Measurements from ENCODE around the gene NDUFB11.

Gene NDUFB11

DNA sequence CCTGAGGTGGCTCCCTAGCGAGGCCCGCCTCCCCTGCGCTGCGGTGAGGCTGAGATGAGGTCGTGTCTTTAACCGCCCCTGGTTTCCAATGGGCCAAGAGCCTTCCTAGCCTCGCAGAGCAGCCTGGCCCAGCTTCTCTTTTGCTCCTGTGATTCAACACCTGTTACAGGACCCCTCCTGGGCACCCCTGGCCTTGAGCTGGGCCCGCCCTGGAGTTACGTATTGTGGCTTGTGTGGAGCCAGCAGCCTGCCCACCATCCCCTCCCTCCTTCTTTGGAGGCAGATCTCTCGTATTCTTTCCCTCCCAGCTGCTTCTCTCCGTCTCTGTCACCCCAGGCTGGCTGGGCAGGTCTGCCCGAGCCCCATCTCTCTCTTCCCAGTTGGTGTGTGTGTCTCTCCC, 29.9 kb upstream of the NDUFB11 start:
- no peak for DNase-seq

DNA sequence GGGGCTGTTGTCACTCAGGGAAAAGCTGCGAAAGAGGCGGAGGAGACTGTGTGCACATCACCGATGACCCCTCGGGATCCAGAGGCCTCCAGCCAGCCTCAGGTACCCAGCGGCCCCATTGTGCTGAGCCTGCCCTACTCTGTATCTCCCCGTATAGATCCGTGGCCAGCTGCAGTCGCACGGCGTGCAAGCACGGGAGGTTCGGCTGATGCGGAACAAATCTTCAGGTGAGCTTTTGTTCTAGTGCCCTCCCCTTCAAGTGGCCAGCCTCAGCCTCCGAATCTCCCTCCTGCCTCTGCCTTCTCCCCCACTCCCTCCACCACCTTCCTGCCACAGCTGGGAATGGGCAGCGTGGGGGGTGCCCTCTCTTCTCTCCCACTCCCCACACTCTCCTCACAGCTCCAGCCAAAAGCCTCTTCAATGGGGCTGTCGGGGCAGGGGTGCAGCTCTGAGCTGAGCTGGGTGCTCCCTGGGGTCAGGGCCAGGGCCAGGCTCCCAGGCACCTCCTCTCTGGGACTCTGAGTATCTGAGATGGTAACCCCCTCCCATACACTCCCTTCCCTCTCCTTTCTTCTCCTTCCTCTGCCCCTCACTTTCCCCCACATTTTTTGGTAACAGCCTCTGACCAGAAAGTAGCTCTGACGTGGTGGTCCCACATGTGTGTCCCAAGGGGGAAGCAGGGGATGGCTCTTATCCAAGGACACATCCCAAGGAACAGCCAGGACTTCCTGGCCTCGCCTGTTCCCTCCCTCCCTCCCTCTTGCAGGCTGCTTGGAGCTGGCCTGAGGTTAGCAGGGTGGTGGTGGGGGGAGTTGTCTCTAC, 28.7 kb upstream of the NDUFB11 start:
- no peak for DNase-seq

DNA sequence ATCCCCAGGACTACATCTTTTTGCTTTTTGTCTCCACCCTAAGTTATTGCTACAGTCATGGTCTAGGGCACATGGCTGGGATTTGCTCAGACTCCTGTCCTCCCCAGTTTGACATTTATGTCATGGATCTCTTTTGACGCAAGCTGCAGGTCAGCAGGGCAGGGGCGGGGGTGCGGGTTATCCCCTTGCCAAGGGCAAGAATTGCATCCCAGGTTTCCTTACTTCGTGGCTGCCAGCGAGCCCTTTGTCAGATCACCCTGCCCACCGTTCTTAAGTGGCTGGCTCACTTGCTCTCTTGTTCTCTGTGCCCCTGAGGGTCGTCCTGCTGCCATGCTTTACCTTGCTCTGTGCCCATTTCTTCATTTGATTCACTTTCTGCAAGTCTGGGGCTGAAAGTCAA, 28.0 kb upstream of the NDUFB11 start:
- no peak for DNase-seq

DNA sequence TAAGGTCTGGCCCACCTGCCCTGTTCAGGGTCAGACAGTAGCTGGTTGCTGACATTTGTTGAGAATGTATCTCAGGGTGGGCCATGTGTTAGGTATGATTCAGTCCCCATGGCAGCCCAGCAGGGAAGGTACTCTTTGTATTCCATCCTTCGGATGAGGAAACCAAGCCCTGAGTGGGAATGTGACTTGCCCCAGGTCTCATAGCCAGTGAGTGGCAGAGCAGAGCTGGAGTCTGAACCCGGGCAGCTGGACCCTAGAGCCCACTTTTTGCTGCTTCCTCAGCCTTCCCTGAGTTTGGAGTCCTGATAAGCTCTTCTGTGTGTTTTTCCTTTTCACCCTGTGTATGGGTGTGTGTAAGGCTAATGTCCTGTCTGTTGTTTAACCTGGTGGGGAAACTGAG, 27.5 kb upstream of the NDUFB11 start:
- DNase-seq, result no peak

DNA sequence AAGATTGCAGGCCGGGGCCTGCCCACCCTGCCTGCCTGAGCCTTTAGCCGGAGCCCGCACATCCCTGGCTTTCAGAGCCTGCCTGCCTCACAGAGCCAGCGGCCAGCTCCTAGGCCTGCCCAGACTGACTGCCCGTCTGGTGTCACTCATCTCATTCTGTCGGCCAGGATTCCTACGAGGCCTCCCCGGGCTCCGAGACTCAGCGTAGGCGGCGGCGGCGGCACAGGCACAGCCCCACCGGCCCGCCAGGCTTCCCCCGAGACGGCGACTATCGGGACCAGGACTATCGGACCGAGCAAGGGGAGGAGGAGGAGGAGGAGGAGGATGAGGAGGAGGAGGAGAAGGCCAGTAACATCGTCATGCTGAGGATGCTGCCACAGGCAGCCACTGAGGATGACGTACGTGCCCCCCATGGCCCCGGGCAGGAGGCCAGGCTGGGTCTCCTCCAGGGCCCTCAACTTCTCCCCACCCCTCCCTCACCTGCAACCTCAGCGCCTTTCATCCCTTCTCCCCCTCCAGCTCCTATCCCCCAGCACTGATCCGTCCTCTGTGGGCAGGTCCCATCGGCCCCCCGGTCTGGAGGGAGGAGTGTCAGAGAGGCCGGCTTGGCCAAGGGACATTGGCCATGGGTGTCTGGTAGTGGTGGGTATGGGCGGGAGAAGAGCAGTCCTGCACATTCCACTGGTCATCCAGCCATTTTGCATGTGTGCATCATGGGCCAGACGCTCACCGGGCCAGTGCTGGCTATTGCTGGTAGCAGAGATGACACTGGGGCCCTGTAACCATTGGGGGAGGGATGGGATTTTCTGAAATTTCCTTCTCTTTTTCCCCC, 26.6 kb upstream of the NDUFB11 start:
- DNase-seq, result no peak

DNA sequence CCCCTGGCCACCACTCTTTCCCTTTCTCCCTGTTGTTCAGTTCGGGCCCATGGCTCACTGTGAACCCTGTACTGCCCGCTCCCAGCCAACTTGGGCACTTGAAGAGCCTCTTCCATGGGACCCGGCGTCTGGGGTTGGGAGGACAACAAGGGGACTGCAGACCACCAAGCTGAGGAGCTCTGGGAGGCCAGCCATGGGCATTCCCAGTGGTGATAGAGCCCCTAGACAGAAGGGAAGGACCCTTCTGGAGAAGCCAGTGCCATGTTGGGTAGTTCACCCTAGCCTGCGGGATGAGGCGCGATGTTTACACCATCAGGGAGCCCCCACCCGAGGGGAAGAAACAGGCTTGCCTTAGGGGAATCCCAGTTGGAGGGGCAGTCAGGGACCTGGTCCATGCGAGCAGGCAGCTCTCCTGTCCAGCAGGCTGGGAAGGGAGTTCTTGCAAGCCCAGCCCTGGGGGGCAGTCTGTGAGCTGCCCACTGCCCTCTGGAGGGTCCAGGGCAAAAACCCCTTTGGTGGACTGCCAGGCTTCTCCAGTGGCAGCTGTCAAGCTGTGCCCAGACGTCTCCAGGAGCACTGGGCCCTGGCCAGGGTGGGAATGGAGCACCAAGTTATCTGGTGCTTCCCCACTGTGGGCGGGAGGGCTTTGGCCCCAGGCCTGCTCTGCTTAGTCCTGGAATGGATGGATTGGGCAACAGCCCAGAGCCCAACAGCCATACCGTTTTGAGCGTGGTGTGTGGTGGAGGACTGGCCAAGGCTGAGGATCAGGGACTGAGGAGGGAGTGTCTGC, 25.4 kb upstream of the NDUFB11 start:
- DNase-seq, result no peak

DNA sequence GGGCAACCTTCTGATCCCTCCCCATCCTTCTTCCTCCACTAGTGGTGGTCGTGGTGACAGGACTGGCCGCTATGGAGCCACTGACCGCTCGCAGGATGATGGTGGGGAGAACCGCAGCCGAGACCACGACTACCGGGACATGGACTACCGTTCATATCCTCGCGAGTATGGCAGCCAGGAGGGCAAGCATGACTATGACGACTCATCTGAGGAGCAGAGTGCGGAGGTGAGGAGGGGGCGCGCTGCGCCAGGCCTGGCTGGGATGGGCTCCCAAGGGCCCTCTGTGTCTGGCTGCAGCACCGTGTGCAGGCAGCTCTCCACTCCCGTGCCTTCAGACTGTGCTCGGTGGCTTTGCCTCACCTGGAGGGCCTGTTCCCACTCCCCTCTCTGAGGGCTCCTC, 24.8 kb upstream of the NDUFB11 start:
- DNase-seq, result no peak

DNA sequence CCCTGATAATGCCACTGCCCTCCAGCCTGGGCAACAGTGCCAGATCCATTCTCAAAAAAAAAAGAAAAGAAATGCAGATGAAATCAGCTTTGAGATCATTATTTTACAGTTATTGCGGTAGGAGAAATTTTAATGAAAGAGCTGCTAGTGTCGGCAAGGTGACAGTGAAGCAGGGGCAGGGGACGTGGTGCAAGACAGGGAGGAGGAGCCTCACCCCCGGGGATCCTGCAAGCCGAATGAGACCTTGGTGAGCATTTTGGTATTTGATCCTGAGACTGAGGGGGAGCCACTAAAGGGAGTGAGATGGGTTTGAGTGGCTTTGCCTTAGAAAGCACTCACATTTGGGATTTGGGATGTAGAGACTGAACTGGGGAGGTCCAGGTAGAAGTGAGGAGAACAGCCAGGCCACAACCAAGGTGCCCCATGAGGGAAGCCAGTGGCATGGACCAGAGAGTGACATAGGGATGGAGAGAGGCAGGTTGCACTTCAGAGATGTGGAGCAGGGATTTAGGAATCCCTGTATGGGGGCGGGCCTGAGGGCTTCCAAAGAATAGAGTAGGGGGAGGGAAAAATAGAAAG, 24.1 kb upstream of the NDUFB11 start:
- DNase-seq, result no peak

DNA sequence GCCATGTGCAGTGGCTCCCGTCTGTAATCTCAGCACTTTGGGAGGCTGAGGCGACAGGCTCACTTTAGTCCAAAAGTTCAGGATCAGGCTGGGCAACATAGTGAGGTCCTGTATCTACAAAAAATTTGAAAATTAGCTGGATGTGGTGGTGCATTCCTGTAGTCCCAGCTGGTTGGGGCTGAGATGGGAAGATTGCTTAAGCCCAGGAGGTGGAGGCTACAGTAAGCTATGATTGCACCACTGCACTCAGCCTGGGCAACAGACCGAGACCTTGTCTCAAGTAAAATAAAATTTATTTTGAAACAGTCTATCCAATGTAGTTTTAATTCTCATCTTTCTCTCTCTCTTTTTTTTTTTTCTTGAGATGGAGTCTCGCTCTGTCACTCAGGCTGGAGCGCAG, 21.6 kb upstream of the NDUFB11 start:
- no peak for DNase-seq

DNA sequence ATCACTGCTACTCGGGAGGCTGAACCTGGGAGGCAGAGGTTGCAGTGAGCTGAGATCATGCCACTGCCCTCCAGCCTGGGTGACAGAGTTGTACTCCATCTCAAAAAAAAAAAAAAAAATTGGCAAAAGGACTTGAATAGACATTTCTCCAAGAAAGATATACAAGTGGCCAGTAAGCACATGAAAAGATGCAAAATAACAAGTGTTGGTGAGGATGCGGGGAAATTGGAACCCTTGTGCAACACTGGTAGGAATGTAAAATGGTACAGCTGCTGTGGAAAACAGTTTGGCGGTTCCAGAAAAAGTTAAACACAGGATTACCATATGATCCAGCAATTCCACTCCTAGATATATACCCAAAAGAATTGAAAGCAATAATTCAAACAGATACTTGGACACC, 19.9 kb upstream of the NDUFB11 start:
- no peak for DNase-seq

DNA sequence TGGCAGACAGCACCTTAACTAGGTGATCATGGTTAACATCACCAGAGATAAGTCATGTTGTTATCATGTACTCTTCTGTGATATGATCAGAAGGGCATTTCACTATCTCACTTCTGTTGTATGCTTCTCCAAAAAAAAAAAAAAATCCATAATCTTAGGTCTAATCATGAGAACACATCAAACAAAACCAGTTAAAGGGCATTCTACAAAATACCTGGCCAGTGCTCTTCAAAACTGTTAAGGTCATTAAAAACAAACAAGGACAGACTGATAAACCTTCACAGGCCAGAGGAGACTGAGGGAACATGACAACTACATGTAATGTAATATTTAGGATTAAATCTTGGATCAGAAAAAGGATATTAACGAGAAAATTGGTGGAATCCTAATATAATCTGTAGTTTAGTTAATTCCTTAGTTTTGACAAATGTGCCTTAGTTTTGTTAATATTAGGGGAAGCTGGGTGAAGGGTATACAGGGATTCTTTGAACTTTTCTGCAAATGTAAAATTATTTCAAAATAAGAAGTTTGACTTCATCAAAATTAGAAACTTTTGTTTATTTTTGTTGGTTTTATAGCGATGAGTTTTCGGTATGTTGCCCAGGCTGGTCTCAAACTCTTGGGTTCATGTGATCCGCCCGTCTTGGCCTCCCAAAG, 18.6 kb upstream of the NDUFB11 start:
- DNase-seq, result no peak

DNA sequence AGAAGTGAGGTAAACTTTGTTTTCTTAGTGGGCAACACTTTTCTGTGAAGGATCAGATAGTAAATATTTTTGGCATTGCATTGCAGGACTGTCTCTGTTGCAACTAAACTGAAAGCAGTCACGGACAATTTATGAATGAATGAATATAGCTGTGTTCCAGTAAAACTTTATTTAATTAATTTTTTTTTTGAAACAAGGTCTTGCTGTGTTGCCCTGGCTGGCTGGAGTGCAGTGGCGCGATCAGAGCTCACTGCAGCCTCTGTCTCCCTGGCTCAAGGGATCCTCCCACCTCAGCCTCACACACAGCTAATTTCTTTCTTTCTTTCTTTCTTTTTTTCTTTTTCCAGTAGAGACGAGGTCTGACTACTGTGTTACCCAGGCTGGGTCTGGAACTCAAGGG, 16.3 kb upstream of the NDUFB11 start:
- no peak for DNase-seq

DNA sequence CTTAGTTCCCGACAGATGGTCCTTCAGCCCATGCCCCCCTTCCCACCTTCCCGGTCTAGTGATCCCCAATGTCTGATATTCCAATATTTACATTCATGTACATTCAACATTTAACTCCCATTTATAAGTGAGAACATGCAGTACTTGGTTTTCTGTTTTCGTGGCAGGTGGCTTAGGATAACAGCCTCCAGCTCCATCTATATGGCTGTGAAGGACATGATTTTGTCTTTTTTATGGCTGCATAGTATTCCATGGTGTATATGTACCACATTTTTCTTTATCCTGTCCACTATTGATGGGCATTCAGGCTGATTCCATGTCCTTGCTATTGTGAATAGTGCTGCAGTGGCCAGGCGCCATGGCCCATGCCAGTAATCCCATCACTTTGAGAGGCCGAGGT, 14.3 kb upstream of the NDUFB11 start:
- DNase-seq, result no peak

DNA sequence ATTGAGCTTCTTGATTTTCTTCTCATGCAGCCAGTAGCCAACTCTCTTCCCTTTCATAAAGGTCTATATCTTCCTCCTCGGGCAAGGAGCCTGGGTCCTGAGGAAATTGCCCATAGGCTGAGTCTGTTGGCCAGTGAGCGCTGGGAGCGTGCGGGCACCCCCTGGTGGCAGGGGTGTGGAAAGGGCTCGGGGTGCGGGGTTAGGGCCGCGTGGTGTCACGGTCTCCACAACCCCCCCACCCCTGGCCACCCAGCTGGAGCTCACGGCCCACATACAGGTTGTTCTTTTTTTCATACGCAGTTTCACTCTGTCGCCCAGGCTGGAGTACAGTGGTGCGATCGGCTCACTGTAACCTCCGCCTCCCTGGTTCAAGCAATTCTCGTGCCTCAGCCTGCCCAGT, 13.6 kb upstream of the NDUFB11 start:
- DNase-seq, result no peak

DNA sequence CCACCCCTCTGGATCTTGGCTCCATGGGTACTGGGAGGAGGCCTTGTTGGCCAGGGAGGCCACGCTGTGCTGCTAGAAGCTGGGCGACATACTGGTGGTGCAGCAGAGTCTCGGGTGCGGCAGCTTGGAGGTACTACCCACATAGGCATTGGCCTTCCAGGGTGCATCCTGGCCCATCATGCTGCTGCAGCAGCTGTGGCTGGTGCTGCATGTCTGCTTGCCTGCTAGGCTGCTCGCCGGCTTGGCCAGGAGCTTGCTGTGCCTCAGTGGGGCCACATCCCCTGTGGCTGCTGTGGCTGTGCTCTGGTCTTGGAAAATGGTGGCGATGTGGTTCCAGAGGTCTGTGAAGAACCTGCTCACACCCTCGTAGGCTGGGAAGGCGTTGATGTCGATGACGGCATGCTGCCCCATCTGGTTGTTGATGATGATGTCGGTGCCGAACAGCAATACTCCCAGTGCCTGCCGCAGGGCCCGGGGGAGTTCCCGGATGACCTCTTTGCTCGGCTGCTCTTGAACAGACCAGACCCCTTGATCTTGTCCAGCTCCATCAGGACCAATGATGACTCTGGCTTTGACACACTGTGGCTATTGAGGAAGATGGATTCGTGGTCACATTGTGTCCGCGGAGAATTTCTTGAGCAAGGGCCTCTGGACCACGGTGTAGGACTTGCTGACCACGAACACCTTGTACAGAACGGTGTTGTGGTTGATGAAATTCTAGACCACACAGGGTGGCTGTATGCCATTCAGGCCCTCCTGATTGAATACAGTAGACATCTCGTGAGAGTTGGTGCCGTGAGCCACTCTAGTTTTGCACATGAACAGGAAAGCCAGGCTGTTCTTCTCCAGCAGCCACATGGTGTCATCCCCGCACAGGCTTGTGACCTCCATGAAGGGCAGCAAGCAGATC, 12.4 kb upstream of the NDUFB11 start:
- no peak for DNase-seq

DNA sequence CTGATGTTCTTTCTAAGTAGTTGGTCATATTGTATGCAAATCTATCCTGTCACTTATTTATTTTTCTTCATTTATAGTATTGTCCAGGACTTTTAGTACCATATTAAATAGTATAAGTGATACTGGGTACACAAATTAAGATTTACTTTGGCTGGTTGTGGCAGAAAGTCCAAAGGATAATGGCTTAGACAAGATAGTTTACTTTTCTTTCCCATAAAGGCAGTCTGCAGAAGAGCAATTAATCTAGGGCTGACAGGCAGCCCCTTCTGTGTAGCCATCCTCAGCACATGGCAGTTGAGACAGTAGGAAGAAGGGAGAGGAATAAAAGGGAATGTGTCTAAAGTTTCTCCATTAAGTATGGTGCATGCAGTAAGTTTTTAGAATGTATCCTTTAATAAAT, 6.9 kb upstream of the NDUFB11 start:
- no peak for DNase-seq

DNA sequence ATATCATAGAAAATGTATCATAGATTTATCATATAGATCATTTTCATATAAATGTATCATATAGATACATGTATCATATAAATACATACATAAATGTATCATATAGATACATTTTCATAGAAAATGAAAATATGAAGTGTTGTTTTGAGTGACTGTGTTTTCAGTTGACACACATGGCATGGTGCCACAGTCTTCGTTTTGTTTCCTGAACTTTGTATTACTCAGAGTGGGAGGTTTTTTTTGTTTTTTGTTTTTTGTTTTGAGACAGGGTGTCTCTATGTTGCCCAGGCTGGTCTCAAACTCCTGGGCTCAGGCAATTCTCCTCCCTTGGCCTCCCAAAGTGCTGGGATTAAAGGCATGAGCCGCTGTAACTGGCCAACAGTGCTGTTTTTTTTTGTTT, 4.4 kb upstream of the NDUFB11 start:
- DNase-seq, result no peak

DNA sequence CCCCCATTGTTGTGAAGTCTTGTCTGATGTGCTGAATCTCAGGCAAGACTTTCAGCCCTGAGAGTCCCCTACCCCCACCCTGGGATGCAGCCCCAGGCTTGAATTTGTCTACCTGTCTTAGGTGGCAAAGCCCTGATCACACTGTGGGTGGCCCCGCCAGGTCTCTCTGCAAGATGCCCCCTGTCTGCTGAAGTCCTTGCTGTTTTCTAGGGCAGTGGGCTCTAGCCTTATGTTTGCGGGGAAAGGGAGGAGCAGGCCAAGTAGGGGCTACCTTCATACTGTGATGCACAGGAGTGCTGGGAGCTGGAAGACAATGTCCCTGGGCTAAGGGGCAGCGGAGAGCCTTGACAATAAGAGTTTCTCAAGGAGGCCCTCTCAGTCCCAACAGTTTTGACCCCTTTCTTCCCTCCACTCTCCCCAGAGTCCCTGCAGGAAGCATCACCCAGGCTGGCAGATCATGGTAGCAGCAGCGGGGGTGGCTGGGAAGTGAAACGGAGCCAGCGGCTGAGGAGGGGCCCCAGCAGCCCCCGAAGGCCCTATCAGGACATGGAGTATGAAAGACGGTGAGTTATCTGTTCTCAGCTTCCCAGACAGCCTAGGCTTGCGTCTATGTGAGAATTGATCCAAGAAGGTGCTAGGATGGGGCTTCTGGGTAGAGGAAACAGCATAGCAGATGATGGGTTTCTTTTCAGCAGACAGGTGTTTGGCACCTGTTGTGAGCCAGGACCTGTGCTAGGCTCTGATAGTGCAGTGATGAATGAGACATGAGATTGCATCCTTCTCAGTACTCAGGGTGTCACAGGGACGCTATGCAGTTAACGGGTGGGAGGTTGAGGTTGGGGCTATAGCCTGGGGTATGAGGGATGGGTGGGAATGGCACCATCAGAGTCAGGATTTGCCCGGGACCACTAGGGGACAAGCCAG, 2.7 kb upstream of the NDUFB11 start:
- DNase-seq, result no peak

DNA sequence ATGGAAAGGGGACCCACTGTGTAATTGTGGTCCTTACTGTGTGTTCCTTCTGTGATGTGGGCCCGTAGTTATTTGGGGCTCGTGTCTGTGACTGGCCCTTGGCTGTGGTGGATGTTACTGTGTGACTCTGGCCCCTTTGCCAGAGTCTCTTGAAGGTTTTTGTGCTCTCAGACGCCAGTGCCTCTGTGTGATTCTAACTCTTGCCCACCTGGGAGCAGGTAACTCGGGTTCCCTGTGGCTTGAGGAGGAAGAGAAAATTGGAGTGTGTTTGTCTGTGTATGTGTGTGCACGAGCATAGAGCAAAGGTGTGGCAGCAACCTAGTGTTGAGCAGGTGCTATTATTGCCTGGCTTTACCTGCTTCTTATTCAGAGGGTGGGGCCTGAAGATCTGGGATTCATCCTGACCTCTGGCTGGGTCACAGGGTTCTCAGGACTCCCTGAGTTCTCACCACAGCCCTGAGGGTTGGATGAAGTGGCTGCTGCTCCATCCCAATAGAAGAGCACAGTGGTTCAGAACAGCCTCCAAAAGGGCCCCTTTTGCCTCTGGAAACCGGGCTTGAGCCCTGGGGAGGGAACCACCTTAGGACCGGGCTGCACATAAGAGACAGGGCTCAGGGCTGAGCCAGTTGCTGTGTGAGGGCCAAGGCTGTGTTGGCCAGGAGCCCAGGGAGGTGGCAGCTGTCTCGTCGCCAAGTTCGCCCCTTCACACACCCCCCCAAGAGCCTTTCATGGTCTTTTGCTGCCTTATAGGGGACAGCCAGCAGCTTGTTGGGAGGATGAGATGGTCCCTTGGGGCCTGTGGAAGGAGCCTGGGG, 1.8 kb upstream of the NDUFB11 start:
- no peak for DNase-seq

All from amniotic stem cell (primary cell).